H9 (cell line): Measurements from ENCODE around the gene SLC24A3. TPM values are rescaled to one million over a fixed set of nuclear protein-coding genes. Genes with fewer than 3 reads are reported as not detected.

Source experiments
- DNase-seq: peaks from one replicate; pipeline ENCODE4 v3.0.0-alpha.2; 2017
- H2AFZ ChIP-seq: one replicate; pipeline ENCODE4 v1.6.1; 2013; ENCODE audit warnings: mild to moderate bottlenecking, low read length, control low read depth, moderate library complexity
- H2AK5ac ChIP-seq: 2 replicates; pipeline ENCODE4 v1.6.1; 2013; ENCODE audit warnings: low read length, control low read depth, mixed read lengths; ENCODE audit not compliant: insufficient read length
- H2BK120ac ChIP-seq: one replicate; pipeline ENCODE4 v1.6.1; 2013; ENCODE audit warnings: low read depth, mild to moderate bottlenecking, low read length, control low read depth, inconsistent platforms; ENCODE audit not compliant: poor library complexity, severe bottlenecking
- H2BK12ac ChIP-seq: 2 replicates; pipeline ENCODE4 v1.6.1; 2013; ENCODE audit warnings: low read length, control low read depth, mixed read lengths, low read depth; ENCODE audit not compliant: insufficient read length
- H2BK15ac ChIP-seq: 2 replicates; pipeline ENCODE4 v1.6.1; 2013; ENCODE audit warnings: low read depth, low read length, control low read depth
- H2BK20ac ChIP-seq: one replicate; pipeline ENCODE4 v1.6.1; 2013; ENCODE audit warnings: low read depth, mild to moderate bottlenecking, low read length, control low read depth, inconsistent platforms; ENCODE audit not compliant: poor library complexity, severe bottlenecking
- H2BK5ac ChIP-seq: 2 replicates; pipeline ENCODE4 v1.6.1; 2013; ENCODE audit warnings: low read length, control low read depth, mixed read lengths; ENCODE audit not compliant: insufficient read length
- H3K14ac ChIP-seq: 2 replicates; pipeline ENCODE4 v1.6.1; 2013; ENCODE audit warnings: low read length, control low read depth; ENCODE audit not compliant: insufficient read depth
- H3K18ac ChIP-seq: 2 replicates; pipeline ENCODE4 v1.6.1; 2013; ENCODE audit warnings: low read depth, mild to moderate bottlenecking, mixed read lengths, low read length, control low read depth; ENCODE audit not compliant: insufficient read length
- H3K23ac ChIP-seq: 2 replicates; pipeline ENCODE4 v1.6.1; 2013; ENCODE audit warnings: low read length, control low read depth, mixed read lengths, low read depth; ENCODE audit not compliant: insufficient read length
- H3K23me2 ChIP-seq: 2 replicates; pipeline ENCODE4 v1.6.1; 2013; ENCODE audit warnings: low read depth, mild to moderate bottlenecking, mixed read lengths, low read length, control low read depth; ENCODE audit not compliant: insufficient read length, poor library complexity, severe bottlenecking
- H3K27ac ChIP-seq: 2 replicates; pipeline ENCODE4 v1.5.1; 2013; ENCODE audit warnings: low read length, control low read depth, mixed read lengths, low read depth; ENCODE audit not compliant: insufficient read length
- H3K27me3 ChIP-seq: 2 replicates; pipeline ENCODE4 v1.6.1; 2013; ENCODE audit warnings: low read length, control low read depth, inconsistent platforms; ENCODE audit not compliant: insufficient read depth
- H3K4ac ChIP-seq: 2 replicates; pipeline ENCODE4 v1.6.1; 2013; ENCODE audit warnings: low read depth, mild to moderate bottlenecking, control low read depth, inconsistent platforms, low read length, moderate library complexity
- H3K4me1 ChIP-seq: 2 replicates; pipeline ENCODE4 v1.6.1; 2013; ENCODE audit warnings: low read length, control low read depth, inconsistent platforms; ENCODE audit not compliant: insufficient read depth
- H3K4me2 ChIP-seq: 2 replicates; pipeline ENCODE4 v1.6.1; 2013; ENCODE audit warnings: low read length, control low read depth, mixed read lengths; ENCODE audit not compliant: insufficient read length, insufficient read depth
- H3K56ac ChIP-seq: 2 replicates; pipeline ENCODE4 v1.6.1; 2013; ENCODE audit warnings: low read depth, mild to moderate bottlenecking, mixed read lengths, low read length, control low read depth; ENCODE audit not compliant: insufficient read length
- H3K79me1 ChIP-seq: 2 replicates; pipeline ENCODE4 v1.6.1; 2013; ENCODE audit warnings: low read depth, mild to moderate bottlenecking, moderate library complexity, low read length, control low read depth, inconsistent platforms; ENCODE audit not compliant: insufficient read depth, poor library complexity, severe bottlenecking
- H3K79me2 ChIP-seq: 2 replicates; pipeline ENCODE4 v1.6.1; 2013; ENCODE audit warnings: low read length, control low read depth, inconsistent platforms; ENCODE audit not compliant: insufficient read depth
- H3K9ac ChIP-seq: 2 replicates; pipeline ENCODE4 v1.6.1; 2013; ENCODE audit warnings: low read length, control low read depth, mixed read lengths; ENCODE audit not compliant: insufficient read length; ENCODE audit errors: extremely low read depth
- H3K9me3 ChIP-seq: one replicate; pipeline ENCODE4 v1.6.1; 2013; ENCODE audit warnings: low read depth, low read length, inconsistent platforms; ENCODE audit not compliant: control insufficient read depth
- H3T11ph ChIP-seq: one replicate; pipeline ENCODE4 v1.6.1; 2013; ENCODE audit warnings: mild to moderate bottlenecking, low read length, control low read depth, inconsistent platforms
- H4K20me1 ChIP-seq: one replicate; pipeline ENCODE4 v1.6.1; 2013; ENCODE audit not compliant: control insufficient read depth, insufficient read length, insufficient read depth
- H4K5ac ChIP-seq: 2 replicates; pipeline ENCODE4 v1.6.1; 2013; ENCODE audit warnings: low read depth, mild to moderate bottlenecking, mixed read lengths, low read length, control low read depth; ENCODE audit not compliant: insufficient read length
- H4K8ac ChIP-seq: replicated peaks from 2 replicates; pipeline ENCODE4 v1.6.1; 2013; ENCODE audit warnings: low read length, control low read depth, mixed read lengths, low read depth; ENCODE audit not compliant: insufficient read length
- H4K91ac ChIP-seq: 2 replicates; pipeline ENCODE4 v1.6.1; 2013; ENCODE audit warnings: low read depth, mild to moderate bottlenecking, moderate library complexity, mixed read lengths, low read length, control low read depth; ENCODE audit not compliant: insufficient read length
- H3K27ac Mint-ChIP-seq, 3 experiments: 2 replicates in 2 of 3; 3 replicates in 1 of 3; pipeline ENCODE4 v1.8.0; 2020 to 2021; ENCODE audit warnings: mixed read lengths in 3 of 3, mild to moderate bottlenecking in 1 of 3, moderate library complexity in 1 of 3
- H3K27me3 Mint-ChIP-seq: 2 replicates; pipeline ENCODE4 v1.8.0; 2021; ENCODE audit warnings: low read depth, mild to moderate bottlenecking, moderate library complexity, mixed read lengths
- H3K36me3 Mint-ChIP-seq, 3 experiments: 2 replicates in 2 of 3; 3 replicates in 1 of 3; pipeline ENCODE4 v1.8.0; 2020 to 2021; ENCODE audit warnings: low read depth in 3 of 3, mixed read lengths in 3 of 3; ENCODE audit not compliant: insufficient read depth in 1 of 3
- H3K4me1 Mint-ChIP-seq, 2 experiments: 2 replicates each; pipeline ENCODE4 v1.8.0; 2020; ENCODE audit warnings: mixed read lengths in 2 of 2
- H3K4me3 Mint-ChIP-seq, 2 experiments: 2 replicates in 1 of 2; 3 replicates in 1 of 2; pipeline ENCODE4 v1.8.0; 2020 to 2021; ENCODE audit warnings: mild to moderate bottlenecking in 2 of 2, mixed read lengths in 2 of 2, moderate library complexity in 1 of 2
- H3K9me3 Mint-ChIP-seq, 2 experiments: 2 replicates in 1 of 2; 3 replicates in 1 of 2; pipeline ENCODE4 v1.8.0; 2020; ENCODE audit warnings: mild to moderate bottlenecking in 2 of 2, mixed read lengths in 2 of 2, moderate library complexity in 1 of 2
- WGBS: extraction: QIAGEN DNeasy Blood & Tissue Kit; methylation state at CpG from one replicate; pipeline ENCODE4 v1.1.7; 2013; ENCODE audit warnings: missing lambda C conversion rate, low lambda C conversion rate, mixed read lengths; ENCODE audit not compliant: insufficient read length; ENCODE audit errors: extremely low coverage; 5-methylcytosine and 5-hydroxymethylcytosine counted together
- total RNA-seq: library from RNA; stranded (reverse); gene quantifications from 2 replicates; pipeline ENCODE4 v1.2.1, GENCODE V29; 2021
- TF ChIP-seq, protein P1 (sequence below): fragments of 200-600 bp; sonication (generic); conservative IDR thresholded peaks from 3 replicates; pipeline ENCODE4 v1.8.0; 2021; ENCODE audit warnings: antibody characterized with exemption, mild to moderate bottlenecking

SLC24A3 gene
- total RNA-seq, 1 experiment from 2014 or later, result 0.83 TPM

DNA sequence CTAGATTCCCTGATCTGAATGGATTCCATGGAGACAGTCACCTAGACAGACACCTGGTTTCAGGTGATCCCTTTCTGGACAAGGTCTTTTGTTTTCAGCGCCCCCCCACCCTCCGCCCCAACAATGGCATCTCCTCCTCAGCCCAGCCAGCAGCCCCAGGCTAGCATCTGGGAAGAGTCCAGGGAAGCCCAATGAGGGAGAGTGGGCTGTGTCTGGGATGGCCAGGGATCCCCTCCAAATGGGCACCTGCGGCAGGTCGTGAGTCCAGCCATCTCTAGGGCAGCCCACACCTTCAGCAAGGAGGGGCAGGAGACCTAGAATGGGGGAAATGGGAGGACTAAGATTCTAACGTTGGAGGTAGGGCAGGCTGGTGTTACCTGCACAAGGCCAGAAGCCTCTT is 1.2 kb upstream of the SLC24A3 start:
- Mint-ChIP-seq H3K4me1 (peaks cover 46 to 50% of the 10 kb centered on the region in 2 experiments), H3K27me3 (peaks cover 64% of the 10 kb centered on the region), H3K36me3 (no peaks in the 10 kb centered on the region; a peak in 1 of 7 replicates), H3K9me3 (0 out of 5 replicates have a peak, but pooled peaks cover 0 to 3% of the 10 kb centered on the region in 2 experiments), H3K4me3 (peak overlapping the region; percentile 53 to 76), H3K27ac (peak overlapping the region in 1 of 3 experiments; percentile 89; a peak in 1 of 7 replicates)
- no peak overlapping the region for H4K91ac ChIP-seq
- TF ChIP-seq, protein P1, sequence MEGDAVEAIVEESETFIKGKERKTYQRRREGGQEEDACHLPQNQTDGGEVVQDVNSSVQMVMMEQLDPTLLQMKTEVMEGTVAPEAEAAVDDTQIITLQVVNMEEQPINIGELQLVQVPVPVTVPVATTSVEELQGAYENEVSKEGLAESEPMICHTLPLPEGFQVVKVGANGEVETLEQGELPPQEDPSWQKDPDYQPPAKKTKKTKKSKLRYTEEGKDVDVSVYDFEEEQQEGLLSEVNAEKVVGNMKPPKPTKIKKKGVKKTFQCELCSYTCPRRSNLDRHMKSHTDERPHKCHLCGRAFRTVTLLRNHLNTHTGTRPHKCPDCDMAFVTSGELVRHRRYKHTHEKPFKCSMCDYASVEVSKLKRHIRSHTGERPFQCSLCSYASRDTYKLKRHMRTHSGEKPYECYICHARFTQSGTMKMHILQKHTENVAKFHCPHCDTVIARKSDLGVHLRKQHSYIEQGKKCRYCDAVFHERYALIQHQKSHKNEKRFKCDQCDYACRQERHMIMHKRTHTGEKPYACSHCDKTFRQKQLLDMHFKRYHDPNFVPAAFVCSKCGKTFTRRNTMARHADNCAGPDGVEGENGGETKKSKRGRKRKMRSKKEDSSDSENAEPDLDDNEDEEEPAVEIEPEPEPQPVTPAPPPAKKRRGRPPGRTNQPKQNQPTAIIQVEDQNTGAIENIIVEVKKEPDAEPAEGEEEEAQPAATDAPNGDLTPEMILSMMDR, result no peak
- H3K4me1 ChIP-seq, result peaks cover 17% of the 10 kb centered on the region
- H2BK20ac ChIP-seq, result no peak overlapping the region
- H2AK5ac ChIP-seq, result no peak overlapping the region
- no CpG with 5 or more reads among the region's 5 CpGs for WGBS
- no peak overlapping the region for H4K8ac ChIP-seq
- no peak overlapping the region for H2BK120ac ChIP-seq
- H4K20me1 ChIP-seq, result no peaks in the 10 kb centered on the region
- no peak overlapping the region for H2BK5ac ChIP-seq
- no peak overlapping the region for H3K14ac ChIP-seq
- no peak overlapping the region for H3K9ac ChIP-seq
- no peak overlapping the region for H2BK15ac ChIP-seq
- H3K27ac ChIP-seq, result no peak overlapping the region
- peak overlapping the region; percentile 74 for H3K4me2 ChIP-seq
- no peak overlapping the region for H4K5ac ChIP-seq
- H3K27me3 ChIP-seq, result peaks cover 10% of the 10 kb centered on the region; the same call in 1 of the 2 replicates
- H3K56ac ChIP-seq, result no peak overlapping the region
- H3K23me2 ChIP-seq, result peaks cover 13% of the 10 kb centered on the region
- no peak overlapping the region for H3K18ac ChIP-seq
- H2BK12ac ChIP-seq, result no peak overlapping the region
- no peak for DNase-seq
- no peaks in the 10 kb centered on the region for H3K9me3 ChIP-seq
- no peaks in the 10 kb centered on the region for H3K79me1 ChIP-seq
- H3K79me2 ChIP-seq, result no peaks in the 10 kb centered on the region
- H3K4ac ChIP-seq, result no peak overlapping the region
- H2AFZ ChIP-seq, result no peak overlapping the region
- no peak overlapping the region for H3K23ac ChIP-seq
- H3T11ph ChIP-seq, result no peak overlapping the region
